WI38 (cell line): Measurements from ENCODE around the gene GDF9.

Source experiments
- H3K4me3 ChIP-seq: 2 replicates; pipeline ENCODE4 v1.5.1; 2011; ENCODE audit warnings: low read depth, mild to moderate bottlenecking, control low read depth, low read length
- CTCF ChIP-seq: IDR thresholded peaks from 2 replicates; pipeline ENCODE4 v1.5.1; 2012; ENCODE audit warnings: low read depth, mild to moderate bottlenecking, control low read depth, low read length

The GDF9 gene

GRCh38 chr5:132836852-132837251, 29.4 kb downstream of the GDF9 start:
- no peak for TF ChIP-seq CTCF
- H3K4me3 ChIP-seq = no peak overlapping the region

GRCh38 chr5:132834057-132834456, 32.2 kb downstream of the GDF9 start:
- TF ChIP-seq CTCF = no peak
- no peak overlapping the region for H3K4me3 ChIP-seq

GRCh38 chr5:132832612-132833011, 33.7 kb downstream of the GDF9 start:
- H3K4me3 ChIP-seq = no peak overlapping the region
- no peak for TF ChIP-seq CTCF

GRCh38 chr5:132831095-132831860, 35.0 kb downstream of the GDF9 start:
- H3K4me3 ChIP-seq = peak overlapping the region; percentile 59
- no peak for TF ChIP-seq CTCF

GRCh38 chr5:132830436-132831094, 35.7 kb downstream of the GDF9 start, which contains the start of gene SHROOM1:
TSS of gene SHROOM1 (minus strand) at chr5:132830647. CDS start at chr5:132826140, 4,507 bp downstream.
- TF ChIP-seq CTCF = no peak
- peak within 1 kb of the TSS; percentile 59 for H3K4me3 ChIP-seq

- peak; percentile 88 for TF ChIP-seq CTCF
- H3K4me3 ChIP-seq = peak overlapping the region; percentile 59
These were observed 36.4 kb downstream of the GDF9 start for GRCh38 chr5:132829742-132830435.
